Lower lobe of right lung (tissue), 2 donors: ENCODE measurements around the gene KIF16B. TPM values are rescaled to one million over a fixed set of nuclear protein-coding genes. Genes with fewer than 3 reads are reported as not detected.

Experiments
- ATAC-seq, 2 donors: fragments of 200-7000 bp; cut with Tn5 transposase; one replicate each; pipeline ENCODE4 v1.9.1; 2020 to 2022; ENCODE audit warnings: mild to moderate bottlenecking in 2 of 2, moderate library complexity in 2 of 2
- DNase-seq: peaks from one replicate; pipeline ENCODE4 v3.0.0-alpha.2; 2020
- H3K27ac ChIP-seq: fragments of 200-600 bp; one replicate; pipeline ENCODE4 v1.8.0; 2022
- H3K27me3 ChIP-seq: fragments of 200-600 bp; one replicate; pipeline ENCODE4 v1.8.0; 2022; ENCODE audit warnings: low read depth
- H3K36me3 ChIP-seq: fragments of 200-600 bp; one replicate; pipeline ENCODE4 v1.8.0; 2022; ENCODE audit warnings: mild to moderate bottlenecking
- H3K4me1 ChIP-seq: fragments of 200-600 bp; one replicate; pipeline ENCODE4 v1.8.0; 2022
- H3K4me3 ChIP-seq: fragments of 200-600 bp; one replicate; pipeline ENCODE4 v1.8.0; 2022; ENCODE audit warnings: mild to moderate bottlenecking
- H3K9me3 ChIP-seq: fragments of 200-600 bp; one replicate; pipeline ENCODE4 v1.8.0; 2022
- CTCF ChIP-seq: fragments of 200-600 bp; IDR thresholded peaks from one replicate; pipeline ENCODE4 v1.8.0; 2022; ENCODE audit warnings: antibody characterized with exemption, mild to moderate bottlenecking
- intact Hi-C: fragments of 100-400 bp; cut with DNase I; formaldehyde crosslinking; loops from one replicate; pipeline ENCODE4 v1.11.0; 2022
- total RNA-seq: library from RNA; stranded (reverse); fragmentation: NEBNext Ultra II Directional; extraction: Animal tissue kit (Norgen Biotek cat#: 25700); gene quantifications from one replicate; pipeline ENCODE4 v1.2.1, GENCODE V29; 2021
- donor health status: DM: no; HTN: yes; CAD: no; lungs with severe emphysema.

The KIF16B gene
- total RNA-seq, 1 donor from 2014 or later, result 25.1 TPM

GRCh38 chr20:16360668-16361067 is 212.6 kb downstream of the KIF16B start:
- no peaks in the 10 kb centered on the region for H3K4me1 ChIP-seq
- no peak overlapping the region for H3K4me3 ChIP-seq
- no peak for TF ChIP-seq CTCF
- DNase-seq (no peak), ATAC-seq (no peak)
- H3K36me3 ChIP-seq, result no peaks in the 10 kb centered on the region
- H3K9me3 ChIP-seq, result no peaks in the 10 kb centered on the region
- intact Hi-C loops, result no loop called here
- no peak overlapping the region for H3K27ac ChIP-seq
- no peaks in the 10 kb centered on the region for H3K27me3 ChIP-seq

GRCh38 chr20:16353417-16353781 is 219.8 kb downstream of the KIF16B start:
- TF ChIP-seq CTCF, result no peak
- H3K4me1 ChIP-seq, result no peaks in the 10 kb centered on the region
- no peak overlapping the region for H3K27ac ChIP-seq
- no peaks in the 10 kb centered on the region for H3K27me3 ChIP-seq
- ATAC-seq (no peak), DNase-seq (no peak)
- intact Hi-C loops, result no loop called here
- H3K9me3 ChIP-seq, result no peaks in the 10 kb centered on the region
- no peaks in the 10 kb centered on the region for H3K36me3 ChIP-seq
- no peak overlapping the region for H3K4me3 ChIP-seq

- intact Hi-C loops, result no loop called here
- no peaks in the 10 kb centered on the region for H3K27me3 ChIP-seq
- no peaks in the 10 kb centered on the region for H3K9me3 ChIP-seq
- no peaks in the 10 kb centered on the region for H3K36me3 ChIP-seq
- ATAC-seq (no peak), DNase-seq (no peak)
- no peaks in the 10 kb centered on the region for H3K4me1 ChIP-seq
- no peak overlapping the region for H3K27ac ChIP-seq
- TF ChIP-seq CTCF, result no peak
- H3K4me3 ChIP-seq, result no peak overlapping the region
These were observed 220.4 kb downstream of the KIF16B start for GRCh38 chr20:16352751-16353416.

- H3K9me3 ChIP-seq, result no peaks in the 10 kb centered on the region
- no peak overlapping the region for H3K4me3 ChIP-seq
- no peaks in the 10 kb centered on the region for H3K36me3 ChIP-seq
- H3K27ac ChIP-seq, result no peak overlapping the region
- no peak for TF ChIP-seq CTCF
- no peak for ATAC-seq
- H3K27me3 ChIP-seq, result no peaks in the 10 kb centered on the region
- intact Hi-C loops, result no loop called here
- no peaks in the 10 kb centered on the region for H3K4me1 ChIP-seq
- no peak for DNase-seq
These were observed 220.9 kb downstream of the KIF16B start for GRCh38 chr20:16352321-16352720.

- H3K4me1 ChIP-seq, result no peaks in the 10 kb centered on the region
- intact Hi-C loops, result no loop called here
- no peaks in the 10 kb centered on the region for H3K27me3 ChIP-seq
- H3K27ac ChIP-seq, result no peak overlapping the region
- H3K36me3 ChIP-seq, result no peaks in the 10 kb centered on the region
- DNase-seq (no peak), ATAC-seq (no peak)
- H3K4me3 ChIP-seq, result no peak overlapping the region
- TF ChIP-seq CTCF, result no peak
- no peaks in the 10 kb centered on the region for H3K9me3 ChIP-seq
These were observed 221.8 kb downstream of the KIF16B start for GRCh38 chr20:16351415-16351814.
